WTC11 (cell line): ENCODE measurements around the gene GLB1L2.

Source experiments
- JUN ChIP-seq: sonication (generic); formaldehyde crosslinking; IDR thresholded peaks from 2 replicates; pipeline ENCODE4 v1.8.0; 2023; ENCODE audit warnings: mild to moderate bottlenecking, missing genetic modification reagents
- TF ChIP-seq, protein P1 (sequence below): fragments of 200-600 bp; IDR thresholded peaks from 2 replicates; pipeline ENCODE4 v1.8.0; 2022; ENCODE audit warnings: antibody characterized with exemption

DNA sequence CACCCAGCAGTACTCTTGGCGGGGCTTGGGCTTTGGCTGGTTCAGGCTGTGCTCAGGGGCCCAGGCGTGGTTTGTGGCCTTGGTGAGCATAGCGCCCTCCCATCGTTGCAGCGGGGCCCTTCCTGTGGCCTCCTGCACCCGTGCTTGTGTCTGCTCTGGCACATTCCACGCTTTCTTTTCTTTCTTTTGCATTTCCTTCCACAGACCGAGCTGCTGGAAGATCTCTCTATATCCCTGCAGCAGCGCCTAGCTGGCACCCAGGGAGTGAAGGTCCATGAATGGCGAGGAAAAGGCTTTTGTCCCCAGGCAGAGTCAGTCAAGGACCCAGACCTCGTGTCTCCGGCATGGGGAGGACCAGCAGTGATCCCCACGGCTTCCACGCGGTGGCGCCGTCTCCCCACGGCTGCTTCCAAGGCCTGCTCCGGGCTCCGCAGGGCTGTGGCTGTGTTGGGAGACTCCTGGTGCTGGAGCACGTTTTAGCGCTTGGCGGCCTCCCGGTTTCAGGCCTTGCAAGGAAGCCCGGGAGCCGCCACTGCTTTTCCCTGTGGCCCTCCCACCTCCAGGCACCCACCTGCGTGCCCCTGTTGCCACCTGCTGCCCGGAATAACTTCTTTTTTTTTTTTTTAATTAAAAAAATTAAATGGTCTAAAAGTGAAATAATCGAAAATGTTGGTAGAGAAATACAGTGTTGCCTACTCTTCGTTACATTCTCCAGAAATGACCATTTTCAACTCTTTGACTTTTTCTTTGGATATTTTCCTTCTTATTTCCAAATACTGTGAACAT, 28.5 kb downstream of the GLB1L2 start:
- TF ChIP-seq, protein P1, sequence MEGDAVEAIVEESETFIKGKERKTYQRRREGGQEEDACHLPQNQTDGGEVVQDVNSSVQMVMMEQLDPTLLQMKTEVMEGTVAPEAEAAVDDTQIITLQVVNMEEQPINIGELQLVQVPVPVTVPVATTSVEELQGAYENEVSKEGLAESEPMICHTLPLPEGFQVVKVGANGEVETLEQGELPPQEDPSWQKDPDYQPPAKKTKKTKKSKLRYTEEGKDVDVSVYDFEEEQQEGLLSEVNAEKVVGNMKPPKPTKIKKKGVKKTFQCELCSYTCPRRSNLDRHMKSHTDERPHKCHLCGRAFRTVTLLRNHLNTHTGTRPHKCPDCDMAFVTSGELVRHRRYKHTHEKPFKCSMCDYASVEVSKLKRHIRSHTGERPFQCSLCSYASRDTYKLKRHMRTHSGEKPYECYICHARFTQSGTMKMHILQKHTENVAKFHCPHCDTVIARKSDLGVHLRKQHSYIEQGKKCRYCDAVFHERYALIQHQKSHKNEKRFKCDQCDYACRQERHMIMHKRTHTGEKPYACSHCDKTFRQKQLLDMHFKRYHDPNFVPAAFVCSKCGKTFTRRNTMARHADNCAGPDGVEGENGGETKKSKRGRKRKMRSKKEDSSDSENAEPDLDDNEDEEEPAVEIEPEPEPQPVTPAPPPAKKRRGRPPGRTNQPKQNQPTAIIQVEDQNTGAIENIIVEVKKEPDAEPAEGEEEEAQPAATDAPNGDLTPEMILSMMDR, result peak; percentile 77
- TF ChIP-seq JUN (CRISPR knock-in tag), result no peak
